GM19239 (cell line): ENCODE data around the gene PBLD.

Source experiments
- DNase-seq: peaks from one replicate; pipeline ENCODE4 v3.0.0; 2011; ENCODE audit warnings: low spot score; ENCODE audit not compliant: insufficient read length
- FAIRE-seq: peaks from 2 replicates; lab custom pipeline; 2011; peaks lifted over from hg19 to GRCh38; lab: Jason Lieb, UNC

Gene PBLD

GRCh38 chr10:68332259-68333057 is at the start of gene PBLD:
PBLD (minus strand) TSS chr10:68332928; CDS start chr10:68306844, 26,084 bp downstream.
- peak; percentile 20 for DNase-seq
- peak; percentile 44 for FAIRE-seq

- no peak for FAIRE-seq
- no peak for DNase-seq
Observed at GRCh38 chr10:68371604-68372003, 38.9 kb upstream of the PBLD start.

GRCh38 chr10:68367121-68367520 is 34.4 kb upstream of the PBLD start:
- DNase-seq (no peak), FAIRE-seq (no peak)

- DNase-seq (no peak), FAIRE-seq (no peak)
Observed at GRCh38 chr10:68366600-68366999, 33.9 kb upstream of the PBLD start.

- DNase-seq (no peak), FAIRE-seq (no peak)
Observed at GRCh38 chr10:68365611-68366010, 32.9 kb upstream of the PBLD start.

- peak; percentile 48 for FAIRE-seq
- no peak for DNase-seq
Observed at GRCh38 chr10:68364101-68364886, 31.6 kb upstream of the PBLD start.

- no peak for FAIRE-seq
- DNase-seq, result no peak
Observed at GRCh38 chr10:68362590-68362989, 29.9 kb upstream of the PBLD start.

GRCh38 chr10:68359189-68359588 is 26.5 kb upstream of the PBLD start:
- no peak for FAIRE-seq

GRCh38 chr10:68353537-68353936 is 20.8 kb upstream of the PBLD start:
- FAIRE-seq (no peak), DNase-seq (no peak)

More at GRCh38 chr10:68359189-68359588, 26.5 kb upstream of the PBLD start:
- DNase-seq, result no peak

- FAIRE-seq, result peak; percentile 78
- DNase-seq, result peak; percentile 22
Observed at GRCh38 chr10:68348265-68348741, 15.6 kb upstream of the PBLD start.

GRCh38 chr10:68346774-68347173 is 14.0 kb upstream of the PBLD start:
- no peak for FAIRE-seq
- DNase-seq, result no peak

GRCh38 chr10:68345621-68346020 is 12.9 kb upstream of the PBLD start:
- no peak for DNase-seq
- FAIRE-seq, result no peak

- no peak for FAIRE-seq
- no peak for DNase-seq
Observed at GRCh38 chr10:68342909-68343516, 10.3 kb upstream of the PBLD start.

- no peak for DNase-seq
- FAIRE-seq, result no peak
Observed at GRCh38 chr10:68340358-68341080, 7.8 kb upstream of the PBLD start.

GRCh38 chr10:68336754-68337351 is 4.1 kb upstream of the PBLD start:
- FAIRE-seq (no peak), DNase-seq (no peak)

GRCh38 chr10:68334672-68335467 is 2.1 kb upstream of the PBLD start:
- DNase-seq (no peak), FAIRE-seq (no peak)

- FAIRE-seq (no peak), DNase-seq (no peak)
Observed at GRCh38 chr10:68333440-68334431, 1.0 kb upstream of the PBLD start.

- FAIRE-seq (no peak), DNase-seq (no peak)
Observed at GRCh38 chr10:68333058-68333395, 299 bp upstream of the PBLD start.
